Astrocyte (in vitro differentiated cells and primary cell): ENCODE results near the gene PAK4. TPM values are rescaled to one million over a fixed set of nuclear protein-coding genes. Genes with fewer than 3 reads are reported as not detected.
A peak's percentile ranks its signal among the peaks of the same experiment; 100 is the strongest.

ENCODE experiments used
- DNase-seq: peaks from one replicate; pipeline ENCODE4 v3.0.0-alpha.2; 2010; ENCODE audit warnings: low read depth
- FAIRE-seq: peaks from 2 replicates; lab custom pipeline; 2011; peaks lifted over from hg19 to GRCh38; lab: Jason Lieb, UNC
- H2AFZ ChIP-seq: 2 replicates; pipeline ENCODE4 v1.6.0; 2012; ENCODE audit warnings: low read depth, low read length, inconsistent platforms
- H3K27ac ChIP-seq: 2 replicates; pipeline ENCODE4 v1.5.1; 2011; ENCODE audit warnings: low read depth, low read length, inconsistent platforms
- H3K27me3 ChIP-seq: 2 replicates; pipeline ENCODE4 v1.6.0; 2011; ENCODE audit warnings: low read length, inconsistent platforms; ENCODE audit not compliant: insufficient read depth
- H3K36me3 ChIP-seq: 2 replicates; pipeline ENCODE4 v1.5.1; 2011; ENCODE audit warnings: low read length, inconsistent platforms; ENCODE audit not compliant: insufficient read depth
- H3K4me1 ChIP-seq: 2 replicates; pipeline ENCODE4 v1.5.1; 2011; ENCODE audit warnings: low read length, inconsistent platforms; ENCODE audit not compliant: insufficient read depth
- H3K4me2 ChIP-seq: 2 replicates; pipeline ENCODE4 v1.6.0; 2012; ENCODE audit warnings: low read length, inconsistent platforms
- H3K4me3 ChIP-seq: 2 replicates; pipeline ENCODE4 v1.5.1; 2011; ENCODE audit warnings: low read depth, mild to moderate bottlenecking, low read length, inconsistent platforms; ENCODE audit not compliant: insufficient read depth
- H3K79me2 ChIP-seq: 2 replicates; pipeline ENCODE4 v1.6.0; 2012; ENCODE audit warnings: mild to moderate bottlenecking, low read length, inconsistent platforms; ENCODE audit not compliant: insufficient read depth
- H3K9ac ChIP-seq: 2 replicates; pipeline ENCODE4 v1.6.0; 2012; ENCODE audit warnings: mild to moderate bottlenecking, low read length, inconsistent platforms
- H3K9me3 ChIP-seq: 2 replicates; pipeline ENCODE4 v1.5.1; 2012; ENCODE audit warnings: low read depth, mild to moderate bottlenecking, low read length, inconsistent platforms; ENCODE audit not compliant: insufficient read depth
- H4K20me1 ChIP-seq: 2 replicates; pipeline ENCODE4 v1.6.0; 2012; ENCODE audit warnings: low read length, inconsistent platforms; ENCODE audit not compliant: insufficient read depth
- H3K27ac Mint-ChIP-seq: one replicate; pipeline ENCODE4 v1.8.0; 2021; ENCODE audit warnings: mild to moderate bottlenecking, mixed read lengths; ENCODE audit not compliant: unreplicated experiment
- H3K27me3 Mint-ChIP-seq: one replicate; pipeline ENCODE4 v1.8.0; 2021; ENCODE audit warnings: low read depth, mixed read lengths; ENCODE audit not compliant: unreplicated experiment
- H3K36me3 Mint-ChIP-seq: one replicate; pipeline ENCODE4 v1.8.0; 2021; ENCODE audit warnings: low read depth, mixed read lengths; ENCODE audit not compliant: unreplicated experiment
- H3K4me1 Mint-ChIP-seq: one replicate; pipeline ENCODE4 v1.8.0; 2021; ENCODE audit warnings: low read depth, mixed read lengths; ENCODE audit not compliant: unreplicated experiment
- H3K4me3 Mint-ChIP-seq: one replicate; pipeline ENCODE4 v1.8.0; 2021; ENCODE audit warnings: mild to moderate bottlenecking, moderate library complexity, mixed read lengths; ENCODE audit not compliant: unreplicated experiment
- H3K9me3 Mint-ChIP-seq: one replicate; pipeline ENCODE4 v1.8.0; 2021; ENCODE audit warnings: mild to moderate bottlenecking, mixed read lengths; ENCODE audit not compliant: unreplicated experiment
- CTCF ChIP-seq: IDR thresholded peaks from 2 replicates; pipeline ENCODE4 v1.5.1; 2011; ENCODE audit warnings: low read depth, mild to moderate bottlenecking, inconsistent platforms, low read length, moderate library complexity; ENCODE audit not compliant: insufficient read depth
- EZH2 ChIP-seq: IDR thresholded peaks from 2 replicates; pipeline ENCODE4 v1.6.1; 2012; ENCODE audit warnings: mild to moderate bottlenecking, low read length, inconsistent platforms; ENCODE audit not compliant: insufficient read depth
- total RNA-seq: library from RNA; stranded (reverse); gene quantifications from 2 replicates; pipeline ENCODE4 v1.2.1, GENCODE V29; 2021

Gene PAK4
- total RNA-seq, 1 donor from 2014 or later = 48.0 TPM

- Histone ChIP-seq H3K79me2 (no peaks in the 10 kb centered on the region), H3K4me1 (no peaks in the 10 kb centered on the region), H3K27ac (no peak overlapping the region), H3K27me3 (peaks cover 17% of the 10 kb centered on the region), H4K20me1 (no peaks in the 10 kb centered on the region), H3K36me3 (no peaks in the 10 kb centered on the region), H3K9ac (no peak overlapping the region), H3K4me2 (no peak overlapping the region), H2AFZ (no peak overlapping the region), H3K4me3 (no peak overlapping the region), H3K9me3 (no peaks in the 10 kb centered on the region)
- no peak for TF ChIP-seq CTCF
- no peak for TF ChIP-seq EZH2
- Mint-ChIP-seq H3K27ac (peak overlapping the region; percentile 8), H3K4me1 (no peaks in the 10 kb centered on the region), H3K36me3 (no peaks in the 10 kb centered on the region), H3K27me3 (peaks cover 30% of the 10 kb centered on the region), H3K4me3 (no peak overlapping the region), H3K9me3 (peaks cover 1% of the 10 kb centered on the region)
- no peak for DNase-seq
- FAIRE-seq = no peak
These were observed 65.2 kb downstream of the PAK4 start for GRCh38 chr19:39190768-39191167.

- H3K4me1 ChIP-seq = no peaks in the 10 kb centered on the region
- no peak for TF ChIP-seq EZH2
- TF ChIP-seq CTCF = no peak
- no peaks in the 10 kb centered on the region for H3K36me3 ChIP-seq
- H3K27me3 Mint-ChIP-seq = peaks cover 44% of the 10 kb centered on the region
- no peak for DNase-seq
- H3K27me3 ChIP-seq = peaks cover 29% of the 10 kb centered on the region
- H3K4me2 ChIP-seq = no peak overlapping the region
- no peak overlapping the region for H3K9ac ChIP-seq
- H4K20me1 ChIP-seq = no peaks in the 10 kb centered on the region
- FAIRE-seq = no peak
- H3K27ac ChIP-seq = no peak overlapping the region
- no peaks in the 10 kb centered on the region for H3K79me2 ChIP-seq
- no peaks in the 10 kb centered on the region for H3K9me3 Mint-ChIP-seq
- peaks cover 2% of the 10 kb centered on the region for H3K4me1 Mint-ChIP-seq
- H3K4me3 Mint-ChIP-seq = no peak overlapping the region
- H3K27ac Mint-ChIP-seq = no peak overlapping the region
- no peaks in the 10 kb centered on the region for H3K9me3 ChIP-seq
- no peak overlapping the region for H3K4me3 ChIP-seq
- no peak overlapping the region for H2AFZ ChIP-seq
- H3K36me3 Mint-ChIP-seq = no peaks in the 10 kb centered on the region
These were observed 67.3 kb downstream of the PAK4 start for GRCh38 chr19:39192846-39193245.

- DNase-seq (no peak), FAIRE-seq (no peak)
- Mint-ChIP-seq H3K27me3 (peaks cover 50% of the 10 kb centered on the region), H3K4me1 (peaks cover 2% of the 10 kb centered on the region), H3K36me3 (no peaks in the 10 kb centered on the region), H3K27ac (no peak overlapping the region), H3K9me3 (no peaks in the 10 kb centered on the region), H3K4me3 (no peak overlapping the region)
- no peaks in the 10 kb centered on the region for H3K36me3 ChIP-seq
- no peak overlapping the region for H3K9ac ChIP-seq
- H3K4me2 ChIP-seq = no peak overlapping the region
- no peaks in the 10 kb centered on the region for H3K4me1 ChIP-seq
- peaks cover 33% of the 10 kb centered on the region for H3K27me3 ChIP-seq
- H2AFZ ChIP-seq = no peak overlapping the region
- H3K79me2 ChIP-seq = no peaks in the 10 kb centered on the region
- H3K9me3 ChIP-seq = no peaks in the 10 kb centered on the region
- no peak overlapping the region for H3K4me3 ChIP-seq
- TF ChIP-seq CTCF (no peak), EZH2 (no peak)
- no peak overlapping the region for H3K27ac ChIP-seq
- H4K20me1 ChIP-seq = no peaks in the 10 kb centered on the region
These were observed 68.2 kb downstream of the PAK4 start for GRCh38 chr19:39193803-39194202.
